Right lobe of liver (tissue), 6 donors: ENCODE measurements around the gene SLMAP. TPM values are rescaled to one million over a fixed set of nuclear protein-coding genes. Genes with fewer than 3 reads are reported as not detected.

Experiments
- ATAC-seq, 4 donors: fragments of 200-7000 bp; cut with Tn5 transposase; one replicate each; pipeline ENCODE4 v1.9.1; 2020; ENCODE audit warnings: mild to moderate bottlenecking in 4 of 4, moderate library complexity in 4 of 4
- DNase-seq, 3 donors: peaks; one replicate each; pipeline ENCODE4 v3.0.0-alpha.2; 2020
- H3K27ac ChIP-seq, 3 donors: fragments of 200-600 bp; one replicate each; pipeline ENCODE4 v1.8.0; 2022
- H3K27me3 ChIP-seq, 2 donors: fragments of 200-600 bp; one replicate each; pipeline ENCODE4 v1.8.0; 2022
- H3K36me3 ChIP-seq, 4 donors: fragments of 200-600 bp; sonication (generic) in 1 of 4; one replicate each; pipeline versions ENCODE4 v1.5.1 to v1.8.0; 2017 to 2022; ENCODE audit warnings: control low read depth in 1 of 4
- H3K4me1 ChIP-seq, 4 donors: fragments of 200-600 bp; sonication (generic) in 1 of 4; one replicate each; pipeline versions ENCODE4 v1.5.1 to v1.8.0; 2017 to 2022; ENCODE audit warnings: control low read depth in 1 of 4
- H3K4me3 ChIP-seq, 3 donors: fragments of 200-600 bp; one replicate each; pipeline ENCODE4 v1.8.0; 2022
- H3K9me3 ChIP-seq, 4 donors: fragments of 200-600 bp; sonication (generic) in 1 of 4; one replicate each; pipeline versions ENCODE4 v1.5.1 to v1.8.0; 2017 to 2022; ENCODE audit warnings: control low read depth in 1 of 4
- POLR2A ChIP-seq: fragments of 450-650 bp; IDR thresholded peaks from one replicate; pipeline ENCODE4 v1.6.1; 2017; ENCODE audit warnings: antibody characterized with exemption, mild to moderate bottlenecking
- WGBS: methylation state at CpG from one replicate; pipeline ENCODE4 v1.1.6; 2018; ENCODE audit warnings: low coverage, low lambda C conversion rate; ENCODE audit not compliant: insufficient coverage; ENCODE audit errors: missing lambda C conversion rate; 5-methylcytosine and 5-hydroxymethylcytosine counted together
- intact Hi-C, 2 donors: fragments of 100-400 bp; cut with DNase I; formaldehyde crosslinking; loops; one replicate each; pipeline versions ENCODE4 v1.11.2 to v1.14.1; 2022
- total RNA-seq, 6 experiments: library from RNA; depleted of rRNA in 2 of 6; stranded (reverse); fragments of >200 nt in 2 of 6; fragmentation: NEBNext Ultra II Directional in 3 of 6; extraction: Animal tissue kit (Norgen Biotek cat#: 25700) in 3 of 6; gene quantifications; one replicate each; pipeline versions ENCODE4 v1.1.0 to v1.2.4, GENCODE V29; 2016 to 2023
- TF ChIP-seq, protein P1 (sequence below), 4 donors: fragments of 200-600 bp in 3 of 4; fragments of 450-650 bp in 1 of 4; IDR thresholded peaks; one replicate each; pipeline versions ENCODE4 v1.5.1 to v1.8.0; 2016 to 2022; ENCODE audit warnings: antibody characterized with exemption in 4 of 4, mild to moderate bottlenecking in 2 of 4
- donor health status: DM: no; HTN: yes; CAD: no.
- donor health status: DM: no; HTN: no; CAD: no.
- donor health status: DM: no; HTN: no; CAD: no.
- donor health status: DM: no; HTN: yes; CAD: no.
- donor health status: DM: no; HTN: yes; CAD: no.

SLMAP gene
- total RNA-seq, 6 experiments from 2014 or later = 21.1 to 34.9 (median 25.1) TPM

GRCh38 chr3:57977818-57978235, 221.7 kb downstream of the SLMAP start:
- no peak overlapping the region for H3K27ac ChIP-seq
- DNase-seq (no peak), ATAC-seq (no peak)
- no peaks in the 10 kb centered on the region for H3K4me1 ChIP-seq
- no peaks in the 10 kb centered on the region for H3K9me3 ChIP-seq
- 30% methylated on average over 4 of the region's 4 CpGs for WGBS
- H3K36me3 ChIP-seq = no peaks in the 10 kb centered on the region
- H3K27me3 ChIP-seq = no peaks in the 10 kb centered on the region
- intact Hi-C loops = no loop called here
- TF ChIP-seq, protein P1, sequence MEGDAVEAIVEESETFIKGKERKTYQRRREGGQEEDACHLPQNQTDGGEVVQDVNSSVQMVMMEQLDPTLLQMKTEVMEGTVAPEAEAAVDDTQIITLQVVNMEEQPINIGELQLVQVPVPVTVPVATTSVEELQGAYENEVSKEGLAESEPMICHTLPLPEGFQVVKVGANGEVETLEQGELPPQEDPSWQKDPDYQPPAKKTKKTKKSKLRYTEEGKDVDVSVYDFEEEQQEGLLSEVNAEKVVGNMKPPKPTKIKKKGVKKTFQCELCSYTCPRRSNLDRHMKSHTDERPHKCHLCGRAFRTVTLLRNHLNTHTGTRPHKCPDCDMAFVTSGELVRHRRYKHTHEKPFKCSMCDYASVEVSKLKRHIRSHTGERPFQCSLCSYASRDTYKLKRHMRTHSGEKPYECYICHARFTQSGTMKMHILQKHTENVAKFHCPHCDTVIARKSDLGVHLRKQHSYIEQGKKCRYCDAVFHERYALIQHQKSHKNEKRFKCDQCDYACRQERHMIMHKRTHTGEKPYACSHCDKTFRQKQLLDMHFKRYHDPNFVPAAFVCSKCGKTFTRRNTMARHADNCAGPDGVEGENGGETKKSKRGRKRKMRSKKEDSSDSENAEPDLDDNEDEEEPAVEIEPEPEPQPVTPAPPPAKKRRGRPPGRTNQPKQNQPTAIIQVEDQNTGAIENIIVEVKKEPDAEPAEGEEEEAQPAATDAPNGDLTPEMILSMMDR (IDR thresholded peaks at IDR 0.05) = no peak
- TF ChIP-seq POLR2A = no peak
- no peak overlapping the region for H3K4me3 ChIP-seq

- DNase-seq = no peak
- no peak overlapping the region for H3K27ac ChIP-seq
These were observed 222.2 kb downstream of the SLMAP start for GRCh38 chr3:57978316-57978715.

More at GRCh38 chr3:57978316-57978715, 222.2 kb downstream of the SLMAP start:
- intact Hi-C loops = no loop called here
- no peaks in the 10 kb centered on the region for H3K9me3 ChIP-seq
- no peaks in the 10 kb centered on the region for H3K36me3 ChIP-seq
- peaks cover 0 to 2% (median under 1%) of the 10 kb centered on the region in 4 donors for H3K4me1 ChIP-seq
- TF ChIP-seq POLR2A = no peak
- TF ChIP-seq, protein P1 (IDR thresholded peaks at IDR 0.05) = no peak
- H3K4me3 ChIP-seq = no peak overlapping the region
- ATAC-seq = peak in 1 of 4 donors; percentile 26
- 59% methylated on average over 8 of the region's 8 CpGs for WGBS
- no peaks in the 10 kb centered on the region for H3K27me3 ChIP-seq

Other genes with a start within 250 kb of the SLMAP start
- under 1 TPM in 5 of 6 experiments, not detected in 1; under 0.01 to 0.29 (median 0.18) TPM for gene DNAH12, start 212.0 kb upstream of the SLMAP start, total RNA-seq
- gene PDE12, start 200.0 kb upstream of the SLMAP start, total RNA-seq = 10 to 100 TPM; 12.1 to 20.7 (median 14.9) TPM
- 100 to 1,000 TPM in 2 of 6 experiments, 10 to 100 TPM in 4; 63.0 to 125 (median 92.7) TPM for gene ARF4, start 159.0 kb upstream of the SLMAP start, total RNA-seq
- gene DENND6A, start 63.2 kb upstream of the SLMAP start, total RNA-seq = 10 to 100 TPM in 2 of 6 experiments, 1 to 10 TPM in 4; 5.5 to 11.0 (median 9.2) TPM